ENCODE data around the gene ECT2.

DNA sequence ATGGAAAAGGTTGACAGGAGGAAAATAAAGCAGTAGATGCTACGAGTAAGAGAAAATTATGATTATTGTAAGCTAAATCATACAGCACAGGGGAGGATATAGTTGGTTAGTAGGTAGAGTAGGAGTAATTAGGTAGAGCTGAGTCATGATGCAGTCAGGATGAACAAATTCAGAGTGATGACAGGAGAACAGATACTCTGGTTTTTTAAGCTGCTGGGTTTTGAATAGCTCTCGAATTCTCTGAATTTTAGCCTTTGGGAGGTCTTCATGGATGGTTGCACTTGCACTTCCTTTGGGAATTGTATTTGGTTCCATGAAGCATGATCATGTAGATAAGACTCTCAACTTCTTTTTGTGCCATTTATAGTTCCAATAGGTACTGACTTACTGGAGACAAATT is 96.2 kb downstream of the ECT2 start:
- TF ChIP-seq TARDBP (IDR thresholded peaks at IDR 0.05) (no peak), SP1 (IDR thresholded peaks at IDR 0.05) (no peak), ELF4 (IDR thresholded peaks at IDR 0.05) (no peak), BHLHE40 (IDR thresholded peaks at IDR 0.05; ENCODE audit: borderline replicate concordance) (no peak)

All from HEK293T (cell line).